ENCODE results near the gene TTI1.
"Not testable (repeated sequence)": the region's sequence is repeated elsewhere in the genome, so short reads cannot be mapped to it uniquely, and the experiment has no call there.

Gene TTI1

DNA sequence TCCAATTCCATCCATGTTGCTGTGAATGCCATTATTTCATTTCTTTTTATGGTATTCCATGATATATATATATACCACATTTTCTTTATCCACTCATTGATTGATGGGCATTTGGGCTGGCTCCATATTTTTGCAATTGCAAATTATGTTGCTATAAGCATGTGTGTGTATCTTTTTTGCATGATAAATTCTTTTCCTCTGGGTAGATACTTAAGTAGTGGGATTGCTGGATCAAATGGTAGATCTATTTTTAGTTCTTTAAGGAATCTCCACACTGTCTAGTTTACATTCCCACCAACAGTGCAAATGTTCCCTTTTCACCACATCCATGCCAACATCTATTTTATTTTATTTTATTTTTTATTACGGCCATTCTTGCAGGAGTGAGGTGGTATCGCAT lies 69.8 kb downstream of the TTI1 start:
- not testable (repeated sequence) for DNase-seq (ENCODE audit: low spot score)

DNA sequence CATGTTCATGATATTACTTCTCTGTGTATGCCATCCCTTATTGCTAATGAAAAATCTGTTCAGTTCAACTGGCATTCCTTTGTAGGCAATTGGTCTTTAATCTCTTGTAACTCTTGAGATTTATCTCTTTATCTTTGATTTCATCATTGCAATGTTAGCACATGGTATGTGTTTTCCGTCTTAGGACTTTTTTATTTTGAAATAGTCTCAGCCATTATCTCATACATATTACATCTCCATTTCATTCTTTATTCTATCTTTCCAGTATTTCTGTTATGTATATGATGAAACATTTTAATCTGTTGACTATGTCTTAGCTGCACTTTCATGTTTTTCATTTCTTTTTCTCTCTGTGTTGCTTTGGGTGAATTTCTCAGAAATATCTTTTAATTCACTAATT lies 72.2 kb downstream of the TTI1 start:
- no peak for DNase-seq (ENCODE audit: low spot score)

DNA sequence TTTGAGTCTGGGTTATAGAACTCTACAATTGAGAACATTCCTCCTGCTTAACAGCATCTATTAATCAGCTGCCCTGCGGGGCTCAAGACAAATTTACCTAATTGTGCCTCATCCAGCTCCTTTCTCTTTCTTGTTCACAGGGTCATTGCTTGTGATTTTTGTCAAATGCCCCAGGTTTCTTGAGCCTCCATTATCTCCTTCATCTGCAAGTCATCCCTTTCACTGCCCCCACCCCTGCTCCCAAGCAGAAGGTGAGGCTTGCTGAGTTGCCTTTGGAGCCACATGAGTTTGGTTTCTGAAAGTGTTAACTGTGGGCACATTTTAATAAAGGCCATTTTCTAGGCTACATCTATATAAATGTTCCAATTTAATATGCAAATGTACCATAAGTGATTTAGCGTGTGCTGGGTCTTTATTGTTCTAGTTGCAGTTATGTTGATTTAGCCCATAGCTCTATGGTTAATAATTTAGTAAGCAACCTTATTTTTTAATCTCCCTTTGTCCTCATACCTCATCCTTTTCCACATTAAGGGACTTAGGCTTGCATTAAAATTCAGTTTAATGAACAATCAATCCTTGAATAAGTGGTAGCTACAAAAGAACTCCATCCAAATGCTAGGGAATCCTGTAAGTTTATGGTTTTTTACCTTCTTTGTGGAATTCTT lies 74.3 kb downstream of the TTI1 start:
- DNase-seq (ENCODE audit: low spot score), result no peak

DNA sequence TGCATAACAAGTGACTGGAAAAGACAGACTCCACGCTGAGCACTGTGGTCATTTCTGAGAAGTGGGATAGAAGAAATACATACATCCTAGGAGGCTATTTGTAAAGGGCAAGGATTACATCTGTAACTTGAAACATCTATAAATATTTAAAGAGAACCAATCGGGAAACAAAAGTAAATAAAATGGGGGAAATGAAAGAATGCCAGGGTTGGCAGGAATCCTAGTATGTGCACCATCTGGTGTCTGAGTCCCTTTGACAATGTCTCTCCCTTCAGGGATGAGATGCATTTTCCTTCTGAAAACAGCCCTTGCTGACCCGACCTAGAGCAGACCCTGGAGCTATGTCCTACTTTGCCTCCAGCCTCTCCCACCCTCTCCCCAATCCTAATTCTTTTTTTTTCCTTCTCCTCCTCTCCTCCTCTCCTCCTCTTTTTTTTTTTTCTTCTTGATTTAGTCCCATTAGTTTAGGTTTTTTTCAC lies 77.1 kb downstream of the TTI1 start:
- no peak for DNase-seq (ENCODE audit: low spot score)

DNA sequence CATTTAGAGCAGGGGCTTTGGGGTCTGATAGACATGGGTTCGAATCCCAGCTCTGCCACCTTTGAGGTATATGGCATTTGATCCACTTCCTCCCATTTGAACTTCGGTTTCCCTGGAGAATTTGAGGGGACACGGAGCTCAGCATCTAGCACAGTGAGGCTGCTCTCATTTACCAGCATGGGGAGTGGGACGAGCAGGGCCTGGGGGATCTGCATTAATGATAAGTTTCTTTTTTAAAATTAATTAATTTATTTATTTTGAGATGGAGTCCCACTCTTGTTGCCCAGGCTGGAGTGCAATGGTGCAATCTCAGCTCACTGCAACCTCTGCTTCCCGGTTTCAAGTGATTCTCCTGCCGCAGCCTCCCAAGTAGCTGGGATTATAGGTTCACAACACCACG lies 77.7 kb downstream of the TTI1 start:
- DNase-seq (ENCODE audit: low spot score), result no peak

GRCh38 chr20:37954626-37955025 lies 78.6 kb downstream of the TTI1 start:
- DNase-seq (ENCODE audit: low spot score), result no peak

DNA sequence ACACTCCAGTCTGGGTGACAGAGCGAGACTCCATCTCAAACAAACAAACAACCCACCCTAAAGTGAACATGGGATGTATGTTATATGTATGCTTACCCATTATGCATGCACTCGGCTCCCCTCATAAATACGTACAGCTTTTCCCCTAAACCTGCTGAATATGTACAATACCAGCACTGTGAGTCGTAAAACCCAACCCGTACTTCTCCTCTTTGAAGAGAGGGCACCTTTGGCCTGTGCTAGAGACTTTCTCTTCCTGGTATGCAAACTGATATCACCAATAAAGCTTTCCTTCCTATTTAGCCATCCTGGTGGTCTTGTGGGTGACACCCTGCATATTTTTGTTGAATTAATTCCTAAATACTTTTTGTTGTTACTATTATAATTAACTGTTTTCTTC lies 79.1 kb downstream of the TTI1 start:
- DNase-seq (ENCODE audit: low spot score), result no peak

DNA sequence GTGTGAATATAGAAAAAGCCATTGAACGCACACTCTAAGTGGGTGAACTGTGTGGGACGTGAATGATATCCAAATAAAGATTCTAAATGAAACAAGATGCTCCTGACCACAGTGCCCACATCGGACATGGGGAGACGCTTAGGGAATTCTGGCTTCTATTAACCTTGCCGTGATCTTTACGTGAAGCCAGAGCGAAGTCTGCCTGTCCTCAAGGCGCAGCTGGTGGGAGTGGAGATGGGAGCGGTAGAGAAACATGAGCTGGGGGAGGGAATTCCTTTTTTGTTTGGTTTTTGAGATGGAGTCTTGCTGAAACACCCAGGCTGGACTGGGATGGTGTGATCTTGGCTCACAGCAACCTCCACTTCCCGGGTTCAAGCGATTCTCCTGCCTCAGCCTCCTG lies 84.3 kb downstream of the TTI1 start:
- no peak for DNase-seq (ENCODE audit: low spot score)

- no peak for DNase-seq (ENCODE audit: low spot score)
Observed at GRCh38 chr20:37947943-37948342, 85.3 kb downstream of the TTI1 start.

DNA sequence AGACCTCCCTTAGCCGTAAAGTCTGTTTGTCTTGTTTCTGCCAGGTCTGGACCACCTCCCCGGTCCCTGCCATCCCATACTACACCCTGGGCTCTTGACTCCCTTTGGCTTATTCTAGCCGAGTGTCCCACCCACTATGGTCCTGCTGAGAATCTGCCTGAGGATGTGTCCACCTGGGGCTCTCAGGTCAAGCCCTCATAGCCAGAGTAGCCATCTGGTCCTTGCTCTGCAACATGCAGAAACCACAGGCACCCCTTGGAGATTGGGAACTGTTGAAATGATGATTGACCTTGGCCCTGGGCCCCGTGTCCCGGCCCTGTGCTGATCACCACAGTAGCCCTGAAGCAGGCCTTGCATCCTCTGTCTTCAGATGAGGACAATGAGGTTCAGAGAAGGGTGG lies 86.3 kb downstream of the TTI1 start:
- DNase-seq (ENCODE audit: low spot score), result no peak

DNA sequence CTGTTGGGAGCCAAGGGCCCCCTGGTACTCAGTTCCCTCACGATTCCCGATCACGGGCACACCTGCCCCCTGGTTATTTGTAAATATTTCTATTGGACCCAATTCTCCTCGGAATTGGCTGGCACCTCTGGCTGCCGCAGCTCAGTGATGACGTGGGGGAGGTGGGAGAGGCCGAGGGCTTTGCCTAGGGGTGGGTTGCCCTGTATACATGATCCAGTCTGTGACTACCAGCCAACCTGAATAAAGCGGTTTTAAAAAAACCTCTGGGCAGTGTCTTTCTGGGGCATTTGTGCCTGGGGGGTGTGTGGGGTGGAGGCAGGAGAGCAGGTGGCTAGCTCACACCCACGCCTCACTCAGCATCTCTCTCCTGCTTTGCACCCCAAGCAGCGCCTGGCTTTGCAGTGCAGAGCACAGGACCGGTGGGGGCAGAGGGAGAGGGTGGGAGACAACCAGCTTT lies 88.1 kb downstream of the TTI1 start:
- DNase-seq (ENCODE audit: low spot score), result no peak

DNA sequence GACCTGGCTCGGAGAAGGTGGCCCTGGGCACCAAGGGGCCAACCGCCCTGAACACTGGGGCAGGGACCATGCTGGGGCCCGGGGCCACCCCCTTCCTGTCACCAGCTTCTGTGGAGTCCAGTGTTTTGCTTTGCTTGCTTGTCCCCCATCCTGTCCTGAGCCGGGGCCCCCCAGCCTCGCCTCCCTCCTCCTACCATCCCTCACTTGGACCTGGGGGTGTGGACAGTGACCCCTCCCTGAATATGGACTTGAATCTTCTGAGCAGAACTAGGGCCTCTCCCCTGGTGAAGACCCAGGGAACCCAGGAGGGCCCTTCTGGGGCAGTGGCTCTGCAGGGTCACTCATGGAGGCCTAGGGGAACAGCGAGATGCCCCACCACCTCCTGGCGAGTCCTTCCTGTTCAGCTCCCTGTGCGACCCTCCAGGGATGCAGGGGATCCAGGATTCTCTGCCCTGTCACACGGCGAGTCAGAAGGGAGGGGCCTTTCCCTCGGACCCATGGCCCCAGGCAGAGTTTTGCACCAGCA lies 88.7 kb downstream of the TTI1 start:
- no peak for DNase-seq (ENCODE audit: low spot score)

DNA sequence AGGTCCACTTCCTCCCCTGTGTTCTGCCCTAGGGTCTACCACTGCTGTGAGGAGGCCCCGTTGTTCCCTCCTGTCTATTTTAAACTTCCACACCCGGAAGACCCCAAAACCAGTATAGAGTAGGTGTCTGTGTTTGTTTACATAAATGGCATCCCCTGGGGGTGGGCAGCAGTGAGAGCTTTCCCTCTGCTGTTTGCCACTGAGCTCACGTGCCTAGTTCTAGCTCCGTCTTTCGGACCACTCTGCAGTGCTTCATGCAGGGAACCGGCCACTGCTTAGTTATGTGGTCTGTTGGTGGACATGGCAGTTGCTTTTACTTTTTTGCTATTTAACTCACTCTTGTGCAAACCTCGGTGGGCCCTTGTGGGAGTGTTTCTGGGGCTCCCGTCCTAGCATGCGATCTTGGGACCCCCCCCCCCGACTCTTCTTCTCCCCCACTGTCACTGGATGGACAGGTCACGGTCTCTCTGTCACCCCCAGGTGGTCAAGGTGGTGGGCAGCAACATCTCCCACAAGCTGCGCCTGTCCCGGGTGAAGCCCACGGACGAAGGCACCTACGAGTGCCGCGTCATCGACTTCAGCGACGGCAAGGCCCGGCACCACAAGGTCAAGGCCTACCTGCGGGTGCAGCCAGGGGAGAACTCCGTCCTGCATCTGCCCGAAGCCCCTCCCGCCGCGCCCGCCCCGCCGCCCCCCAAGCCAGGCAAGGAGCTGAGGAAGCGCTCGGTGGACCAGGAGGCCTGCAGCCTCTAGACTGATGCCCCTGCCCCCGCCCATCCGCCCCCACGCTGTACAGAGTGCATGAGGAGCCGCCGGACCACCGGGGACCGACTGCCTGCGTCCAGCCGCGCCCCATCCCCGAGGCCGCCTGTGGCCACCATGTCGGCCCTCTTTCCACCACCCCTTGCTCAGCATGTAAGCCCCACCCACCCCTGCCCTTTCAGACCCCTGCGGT lies 89.5 kb downstream of the TTI1 start:
- no peak for DNase-seq (ENCODE audit: low spot score)

DNA sequence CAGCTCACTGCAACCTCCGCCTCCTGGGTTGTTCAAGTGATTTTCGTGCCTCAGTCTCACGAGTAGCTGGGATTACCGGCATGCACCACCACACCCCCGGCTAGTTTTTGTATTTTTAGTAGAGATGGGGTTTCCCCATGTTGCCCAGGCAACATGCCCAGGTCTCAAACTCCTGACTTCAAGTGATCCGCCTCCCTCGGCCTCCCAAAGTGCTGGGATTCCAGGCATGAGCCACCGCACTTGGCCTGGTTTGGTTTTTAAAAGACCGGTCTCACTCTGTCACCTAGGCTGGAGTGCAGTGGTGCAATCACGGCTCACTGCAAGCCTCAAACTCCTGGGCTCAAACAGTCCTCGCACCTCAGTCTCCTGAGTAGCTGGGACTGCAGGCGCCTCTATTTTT lies 90.2 kb downstream of the TTI1 start:
- DNase-seq (ENCODE audit: low spot score), result no peak

- DNase-seq (ENCODE audit: low spot score), result no peak
Observed at GRCh38 chr20:37941992-37942391, 91.3 kb downstream of the TTI1 start.

GRCh38 chr20:37941332-37941731 lies 91.9 kb downstream of the TTI1 start:
- no peak for DNase-seq (ENCODE audit: low spot score)

DNA sequence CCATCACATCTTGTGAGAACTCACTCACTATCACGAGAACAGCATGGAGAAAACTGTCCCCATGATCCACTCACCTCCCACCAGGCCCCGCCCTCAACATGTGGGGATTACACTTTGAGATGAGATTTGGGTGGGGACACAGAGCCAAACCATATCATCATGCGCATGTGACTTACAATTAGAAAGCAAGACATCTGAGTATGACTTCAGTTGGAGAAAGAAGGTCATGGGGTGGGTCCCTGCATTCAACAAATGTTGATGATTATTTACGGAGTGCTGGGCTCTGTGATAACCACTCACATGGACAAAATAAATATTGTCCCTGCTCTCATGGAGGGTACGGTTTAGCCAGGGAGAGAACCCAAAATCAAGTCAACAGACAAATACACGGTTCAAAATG lies 92.4 kb downstream of the TTI1 start:
- DNase-seq (ENCODE audit: low spot score), result no peak

- no peak for DNase-seq (ENCODE audit: low spot score)
Observed at GRCh38 chr20:37939701-37940560, 93.3 kb downstream of the TTI1 start.

DNA sequence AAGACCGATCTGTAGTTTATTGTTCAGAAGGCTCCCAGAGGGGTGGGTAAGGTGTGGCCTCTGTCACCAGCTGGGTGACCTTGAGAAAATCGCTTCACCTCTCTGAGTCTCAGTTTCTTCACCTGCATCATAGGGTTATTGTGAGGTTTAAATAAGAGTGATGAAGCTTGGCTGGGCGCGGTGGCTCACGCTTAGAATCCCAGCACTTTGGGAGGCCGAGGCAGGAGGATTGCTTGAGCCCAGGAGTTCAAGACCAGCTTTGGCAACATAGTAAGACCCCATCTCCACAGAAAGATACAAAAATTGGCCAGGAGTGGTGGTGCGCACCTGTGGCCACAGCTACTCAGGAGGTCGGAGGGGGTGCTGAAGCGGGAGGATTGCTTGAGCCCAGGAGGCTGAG lies 94.3 kb downstream of the TTI1 start:
- DNase-seq (ENCODE audit: low spot score), result no peak

- DNase-seq (ENCODE audit: low spot score), result no peak
Observed at GRCh38 chr20:37938181-37938750, 95.0 kb downstream of the TTI1 start.

- DNase-seq (ENCODE audit: low spot score), result no peak
Observed at GRCh38 chr20:37937686-37938085, 95.6 kb downstream of the TTI1 start.

DNA sequence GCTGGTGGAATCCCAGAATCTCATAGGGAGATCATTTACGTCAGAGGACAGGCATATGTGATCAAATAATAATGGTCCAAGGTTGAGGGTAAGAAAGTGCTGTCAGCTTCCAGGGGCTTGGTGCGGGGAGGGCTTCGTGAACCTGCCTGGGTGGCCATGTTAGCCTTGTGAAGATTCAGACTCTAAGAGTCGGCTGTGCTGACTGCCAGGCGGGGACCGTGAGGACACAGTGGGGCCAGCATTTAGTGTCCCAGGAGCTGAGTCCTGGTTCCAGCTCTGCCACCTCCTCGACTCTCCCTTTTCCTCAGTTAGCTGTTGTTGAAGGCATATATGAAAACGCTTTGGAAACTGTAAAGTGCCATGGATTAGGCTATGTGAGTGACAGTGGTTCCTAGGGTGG lies 96.8 kb downstream of the TTI1 start:
- no peak for DNase-seq (ENCODE audit: low spot score)

Data from kidney capillary endothelial cell (primary cell).